ENCODE measurements around the gene SENP1.
A peak's percentile ranks its signal among the peaks of the same experiment; 100 is the strongest.

Gene SENP1

GRCh38 chr12:48110691-48111311 is 4.9 kb upstream of the SENP1 start:
- no peak for DNase-seq

- no peak for DNase-seq
Observed at GRCh38 chr12:48109424-48109823, 3.5 kb upstream of the SENP1 start.

- DNase-seq, result no peak
Observed at GRCh38 chr12:48106681-48107613, 1.1 kb upstream of the SENP1 start.

- peak; percentile 27 for DNase-seq
Observed at GRCh38 chr12:48105321-48105866, 485 bp downstream of the SENP1 start.

GRCh38 chr12:48104531-48104930 is 1.3 kb downstream of the SENP1 start:
- no peak for DNase-seq

GRCh38 chr12:48092611-48093010 is 13.3 kb downstream of the SENP1 start:
- DNase-seq, result no peak

- no peak for DNase-seq
Observed at GRCh38 chr12:48086327-48086726, 19.6 kb downstream of the SENP1 start.

GRCh38 chr12:48084841-48085460 is 20.9 kb downstream of the SENP1 start:
- DNase-seq, result no peak

- DNase-seq, result no peak
Observed at GRCh38 chr12:48084066-48084465, 21.8 kb downstream of the SENP1 start.

- no peak for DNase-seq
Observed at GRCh38 chr12:48080821-48081220, 25.1 kb downstream of the SENP1 start.

- DNase-seq, result no peak
Observed at GRCh38 chr12:48080285-48080684, 25.6 kb downstream of the SENP1 start.

- no peak for DNase-seq
Observed at GRCh38 chr12:48078901-48079300, 27.0 kb downstream of the SENP1 start.

- DNase-seq, result no peak
Observed at GRCh38 chr12:48077111-48077510, 28.8 kb downstream of the SENP1 start.

- no peak for DNase-seq
Observed at GRCh38 chr12:48075832-48076231, 30.0 kb downstream of the SENP1 start.

- DNase-seq, result no peak
Observed at GRCh38 chr12:48074266-48074665, 31.6 kb downstream of the SENP1 start.

GRCh38 chr12:48072266-48072665 is 33.6 kb downstream of the SENP1 start:
- no peak for DNase-seq

- DNase-seq, result no peak
Observed at GRCh38 chr12:48071808-48072207, 34.1 kb downstream of the SENP1 start.

GRCh38 chr12:48070731-48071130 is 35.1 kb downstream of the SENP1 start:
- no peak for DNase-seq

GRCh38 chr12:48070033-48070432 is 35.8 kb downstream of the SENP1 start:
- DNase-seq, result no peak

- no peak for DNase-seq
Observed at GRCh38 chr12:48069241-48069640, 36.6 kb downstream of the SENP1 start.

- no peak for DNase-seq
Observed at GRCh38 chr12:48068457-48068856, 37.4 kb downstream of the SENP1 start.

- DNase-seq, result no peak
Observed at GRCh38 chr12:48067250-48067938, 38.5 kb downstream of the SENP1 start.

- DNase-seq, result no peak
Observed at GRCh38 chr12:48065041-48065440, 40.8 kb downstream of the SENP1 start.
